HG02623 (cell line): ENCODE results near the gene EPHA4.

Source experiments
- ATAC-seq: cut with Tn5 transposase; IDR thresholded peaks from one replicate; pipeline ENCODE4 v1.9.1; 2021; ENCODE audit warnings: moderate library complexity; ENCODE audit not compliant: unreplicated experiment

The EPHA4 gene

DNA sequence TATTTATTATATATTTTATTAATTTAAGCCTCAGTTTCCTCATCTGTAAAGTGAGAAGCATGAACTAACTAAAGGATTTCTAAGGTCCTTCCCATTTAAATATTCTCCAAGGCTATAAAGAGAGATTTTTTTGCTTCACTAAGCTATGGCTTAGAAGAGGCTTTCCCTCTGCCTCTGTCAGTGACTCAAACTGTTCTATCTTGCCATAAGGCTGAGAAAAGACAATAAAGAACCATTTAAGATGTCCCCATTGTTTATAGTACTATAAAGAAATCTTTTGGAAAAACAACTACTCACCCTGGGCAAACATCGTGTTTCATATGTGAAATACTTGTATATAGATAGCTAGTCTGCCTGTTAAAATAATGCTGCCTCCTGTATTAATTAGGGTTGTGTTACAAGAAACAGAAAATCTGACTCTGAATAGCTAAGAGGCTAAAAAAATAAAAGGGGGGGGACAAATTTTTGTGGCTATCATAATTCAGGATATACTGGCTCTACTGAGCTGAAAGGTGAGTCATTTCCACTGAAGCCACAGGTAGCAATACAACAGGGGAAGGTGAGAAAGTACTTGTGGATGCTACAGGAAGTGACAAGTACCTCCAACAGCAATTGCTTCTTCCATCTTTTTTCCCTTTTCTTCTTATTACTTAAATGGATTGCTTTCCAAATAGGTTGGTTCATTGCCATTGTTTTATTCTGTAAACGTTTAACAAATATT lies 25.4 kb downstream of the EPHA4 start:
- no peak for ATAC-seq

DNA sequence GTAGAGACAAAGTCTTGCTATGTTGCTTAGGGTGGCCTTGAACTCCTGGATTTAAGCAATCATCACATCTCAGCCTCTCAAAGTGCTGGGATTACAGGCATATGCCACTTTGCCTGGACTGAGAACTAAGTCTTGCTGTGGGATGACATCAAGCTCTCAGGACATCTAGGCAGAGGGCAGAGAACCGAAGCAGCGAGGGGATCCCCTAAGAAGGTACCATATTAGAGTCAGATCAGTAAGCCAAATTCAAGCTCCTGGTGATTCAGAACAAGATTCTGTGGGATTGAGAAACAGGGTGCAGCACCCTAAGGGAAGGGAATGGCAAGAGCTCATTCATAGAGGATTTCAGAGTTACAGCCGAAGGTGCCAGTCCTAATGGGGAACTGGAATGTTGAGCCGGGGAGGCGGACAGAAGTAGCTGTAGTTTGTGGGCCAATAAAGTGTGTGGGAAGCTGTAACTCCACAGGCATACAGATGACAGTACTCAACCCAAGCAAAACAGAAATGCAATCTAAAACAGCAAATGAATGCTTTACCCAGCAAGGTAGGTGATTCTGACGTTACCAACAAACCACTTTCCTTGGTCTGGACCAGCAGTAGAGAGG lies 30.9 kb downstream of the EPHA4 start:
- ATAC-seq = no peak

DNA sequence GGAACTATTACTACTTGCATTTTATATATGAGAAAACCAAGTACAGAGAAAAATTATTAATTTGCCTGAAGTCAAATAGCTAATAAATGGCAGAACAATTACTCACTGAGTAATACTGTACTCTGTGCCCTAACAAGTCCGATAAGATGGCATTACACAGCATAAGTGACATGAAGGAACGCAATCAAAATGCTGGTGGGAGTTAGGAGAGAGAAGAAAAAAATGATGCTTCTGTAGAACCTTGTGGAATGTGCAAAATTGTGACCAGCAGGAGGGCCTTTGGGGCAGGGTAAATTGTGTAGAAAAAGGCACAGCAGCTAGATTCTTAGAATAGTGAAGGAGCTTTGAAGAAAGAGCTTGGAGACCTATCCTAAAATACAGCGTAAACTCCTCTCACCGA lies 32.9 kb downstream of the EPHA4 start:
- no peak for ATAC-seq

DNA sequence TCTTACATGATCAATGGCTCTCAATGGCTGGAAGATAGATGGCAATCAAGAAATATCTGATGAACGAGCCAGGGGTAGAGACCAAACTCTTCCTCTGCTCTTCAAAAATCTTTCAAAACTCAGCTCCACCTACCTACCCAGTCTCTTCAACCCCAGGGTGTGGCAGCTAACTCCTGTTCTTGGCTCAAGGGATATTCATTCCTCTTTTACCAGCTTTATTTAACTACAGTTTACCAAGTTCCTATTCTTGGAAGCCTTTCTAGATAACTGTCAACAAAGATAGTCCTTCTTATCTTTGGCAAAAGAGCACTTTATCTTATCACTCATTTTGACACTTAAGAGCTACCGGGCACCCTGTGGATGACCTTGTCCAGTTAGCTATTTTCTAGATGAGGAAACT lies 36.3 kb downstream of the EPHA4 start:
- no peak for ATAC-seq

DNA sequence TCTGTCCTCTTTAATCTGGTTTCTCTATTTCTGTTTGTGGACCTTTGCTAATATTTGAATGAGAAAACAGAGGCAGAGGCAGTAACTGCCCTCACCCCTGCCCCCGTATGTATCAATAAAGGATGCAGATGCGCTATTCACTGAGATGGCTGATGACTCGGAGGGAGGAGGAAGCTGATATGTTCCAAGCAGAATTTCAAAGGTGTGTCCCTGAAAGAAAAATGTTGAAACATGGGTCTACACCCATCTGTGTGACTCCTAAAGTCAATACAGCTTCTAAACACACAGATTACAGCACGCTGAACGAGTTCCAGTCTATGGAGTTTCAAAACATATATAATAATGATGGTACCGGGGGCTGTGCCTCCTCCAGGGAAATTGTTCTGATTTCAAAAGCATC lies 38.8 kb downstream of the EPHA4 start:
- no peak for ATAC-seq

DNA sequence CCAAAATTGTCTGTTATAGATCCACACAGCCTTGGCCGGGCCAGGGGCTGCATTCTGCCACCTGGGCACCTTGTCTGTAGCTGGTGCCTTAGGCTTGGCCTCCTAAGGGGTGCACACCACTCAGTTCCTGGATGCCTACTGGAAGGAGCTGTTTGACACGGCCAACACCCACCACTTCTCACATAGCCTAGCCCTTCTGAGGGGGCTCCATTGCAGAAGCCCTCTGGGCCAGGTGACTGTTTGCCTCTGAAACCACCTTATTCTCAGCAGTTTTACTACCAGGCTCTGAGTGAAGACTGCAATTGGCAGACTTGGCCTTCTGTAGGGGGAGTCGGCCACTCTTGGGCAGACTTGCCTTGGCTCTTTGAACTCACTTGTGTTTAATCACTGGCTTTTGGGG lies 39.5 kb downstream of the EPHA4 start:
- no peak for ATAC-seq

DNA sequence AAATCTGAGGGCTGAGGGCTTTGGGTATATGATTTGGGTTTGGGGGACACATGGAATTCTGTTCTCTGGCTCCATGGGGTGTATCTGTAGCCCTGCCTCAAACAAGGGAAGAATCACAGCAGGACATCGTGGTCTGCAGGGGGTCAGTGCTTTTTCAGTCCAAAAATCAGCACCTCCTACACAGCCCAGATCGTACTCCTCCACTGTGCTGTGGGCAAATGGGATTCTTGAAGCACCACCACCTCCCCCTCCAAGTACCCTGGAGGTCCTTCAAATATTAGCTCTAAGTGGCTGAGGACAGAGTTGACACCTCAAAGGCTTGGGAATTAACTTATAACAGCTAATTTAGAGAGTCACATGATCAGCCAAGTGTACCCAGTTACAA lies 41.5 kb downstream of the EPHA4 start:
- ATAC-seq = no peak

DNA sequence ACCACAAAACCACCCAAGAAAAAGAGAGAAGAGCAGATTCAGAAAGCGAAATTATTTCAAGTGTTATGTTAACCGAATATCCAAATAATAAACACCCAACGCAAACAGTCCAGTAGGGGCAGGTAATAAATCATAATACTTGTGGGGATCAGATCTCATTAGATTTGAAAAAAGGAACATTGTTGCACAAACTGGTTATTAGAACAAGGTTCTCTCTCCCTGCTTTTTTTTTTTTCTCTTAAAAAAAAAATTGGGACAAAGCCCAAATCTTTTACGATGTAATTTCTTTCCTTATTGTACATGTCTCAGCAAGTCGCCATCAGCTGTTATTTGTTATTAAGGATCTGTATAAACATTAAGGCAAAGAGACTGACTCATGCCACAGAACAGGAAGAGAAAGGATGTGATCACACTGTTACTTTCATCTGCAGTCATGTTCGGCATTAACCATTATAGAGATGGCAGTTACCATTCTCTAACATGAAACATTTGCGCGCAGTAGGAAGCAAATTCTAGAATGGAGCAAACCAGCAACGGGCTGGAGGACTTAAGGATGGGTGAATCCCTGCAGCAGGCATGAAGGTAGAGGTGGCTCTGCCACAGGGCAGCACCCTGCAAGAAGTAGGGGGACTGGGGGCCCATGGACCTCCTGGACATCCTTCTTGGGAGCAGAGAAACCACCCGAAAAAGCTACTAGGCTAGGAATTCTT lies 42.0 kb downstream of the EPHA4 start:
- no peak for ATAC-seq

DNA sequence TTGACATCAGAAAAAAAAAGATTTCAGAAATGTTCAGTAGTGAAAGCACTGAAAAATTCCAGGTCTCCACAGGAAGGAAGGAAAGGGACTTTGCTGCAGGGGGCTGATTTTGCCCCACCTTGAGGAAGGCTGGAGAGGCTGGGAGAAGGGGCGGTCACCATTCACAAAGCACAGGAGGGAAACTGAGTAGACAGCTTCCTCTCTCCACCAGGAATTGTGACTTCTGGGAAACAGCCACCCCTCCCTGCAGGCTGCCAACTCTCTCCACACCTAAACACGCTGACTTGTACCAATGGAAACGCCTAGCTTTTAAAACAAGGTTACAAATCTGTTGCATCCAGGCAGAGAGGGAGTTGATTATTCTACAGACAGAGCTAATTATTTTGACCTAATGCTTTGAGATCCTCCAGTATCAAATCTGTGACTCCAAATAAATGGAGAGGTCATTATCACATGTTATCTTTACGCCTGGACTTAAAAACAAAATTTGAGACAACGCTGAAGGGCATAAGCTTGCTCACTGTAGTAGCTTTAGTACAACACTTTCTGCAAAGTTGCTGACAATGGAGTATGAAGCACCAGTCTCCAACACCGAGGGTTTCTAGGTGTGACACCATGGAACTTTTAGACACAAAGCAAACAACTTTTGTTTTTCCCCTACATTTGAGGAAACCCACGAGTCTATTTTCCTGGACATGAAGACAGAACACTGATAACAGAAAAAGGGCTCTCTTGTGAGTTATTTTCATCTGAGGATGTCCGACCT lies 42.7 kb downstream of the EPHA4 start:
- no peak for ATAC-seq

DNA sequence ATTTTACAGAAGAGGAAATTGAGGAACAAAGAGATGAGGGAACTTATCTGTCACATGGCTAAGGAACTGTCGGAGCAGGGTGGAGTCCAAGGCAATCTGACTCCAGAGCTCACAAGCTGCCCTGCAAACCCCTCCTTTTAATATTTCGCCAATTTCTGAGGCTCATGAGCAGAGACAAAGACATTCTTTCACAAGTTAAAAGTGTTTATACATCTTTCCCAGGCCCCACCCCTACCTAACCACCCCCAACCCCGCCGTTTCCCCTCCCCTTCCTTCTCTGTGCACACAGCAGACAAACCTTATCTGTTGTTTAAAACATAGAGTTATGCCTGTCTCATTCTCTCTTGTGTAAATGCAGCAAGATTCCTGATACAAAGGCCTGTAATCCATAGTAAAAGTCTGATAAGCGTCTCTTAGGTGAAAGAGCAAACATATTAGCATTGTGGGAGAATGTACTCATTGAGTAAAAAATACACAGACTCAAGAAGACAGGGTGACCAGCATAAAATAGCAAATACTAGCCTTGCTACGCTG lies 44.3 kb downstream of the EPHA4 start:
- no peak for ATAC-seq

DNA sequence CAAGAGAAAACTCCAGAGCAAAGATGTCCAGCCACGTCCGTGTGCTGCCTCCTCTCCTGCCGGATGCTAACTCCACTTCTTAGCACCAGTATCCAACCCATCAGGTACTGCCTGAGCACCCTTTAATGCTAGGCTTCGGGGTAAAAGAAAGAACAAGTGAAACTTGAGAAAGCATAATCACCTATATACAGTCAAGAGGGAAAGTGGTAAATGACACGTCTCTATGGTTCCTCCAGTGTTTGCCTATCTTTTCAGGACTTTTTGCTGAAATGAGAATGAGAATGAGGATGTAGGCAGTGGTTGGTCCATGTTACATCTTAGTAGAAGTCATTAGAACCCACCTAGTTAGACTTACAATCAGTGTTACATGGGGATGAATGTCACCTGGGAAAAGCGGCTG lies 47.9 kb downstream of the EPHA4 start:
- no peak for ATAC-seq

DNA sequence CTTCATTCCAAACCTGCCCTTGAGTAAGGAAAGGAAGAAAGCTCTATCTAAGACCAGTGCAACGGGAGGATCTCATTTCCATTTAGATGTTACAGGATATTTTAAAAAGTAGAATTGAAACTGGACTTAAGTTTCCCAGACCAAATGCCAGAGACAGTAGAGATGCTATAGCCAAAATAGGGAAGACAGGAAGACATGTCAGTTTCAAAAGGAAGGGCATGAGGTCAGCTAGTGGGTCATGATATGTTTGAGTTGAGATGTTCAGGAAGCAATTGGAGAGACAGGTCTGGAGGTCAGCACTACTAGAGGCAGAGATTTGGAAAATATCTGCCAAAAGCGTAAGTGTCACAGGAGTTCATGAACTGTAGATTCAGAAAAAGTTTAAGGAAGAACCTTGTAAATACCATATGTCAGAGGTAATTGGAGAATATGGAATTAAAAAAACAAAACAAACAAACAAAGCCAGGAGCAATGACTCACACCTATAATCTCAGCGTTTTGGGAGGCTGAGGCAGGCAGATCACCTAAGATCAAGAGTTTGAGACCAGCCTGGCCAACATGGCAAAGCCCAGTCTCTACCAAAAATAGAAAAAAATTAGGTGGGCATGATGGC lies 50.8 kb downstream of the EPHA4 start:
- ATAC-seq = no peak

DNA sequence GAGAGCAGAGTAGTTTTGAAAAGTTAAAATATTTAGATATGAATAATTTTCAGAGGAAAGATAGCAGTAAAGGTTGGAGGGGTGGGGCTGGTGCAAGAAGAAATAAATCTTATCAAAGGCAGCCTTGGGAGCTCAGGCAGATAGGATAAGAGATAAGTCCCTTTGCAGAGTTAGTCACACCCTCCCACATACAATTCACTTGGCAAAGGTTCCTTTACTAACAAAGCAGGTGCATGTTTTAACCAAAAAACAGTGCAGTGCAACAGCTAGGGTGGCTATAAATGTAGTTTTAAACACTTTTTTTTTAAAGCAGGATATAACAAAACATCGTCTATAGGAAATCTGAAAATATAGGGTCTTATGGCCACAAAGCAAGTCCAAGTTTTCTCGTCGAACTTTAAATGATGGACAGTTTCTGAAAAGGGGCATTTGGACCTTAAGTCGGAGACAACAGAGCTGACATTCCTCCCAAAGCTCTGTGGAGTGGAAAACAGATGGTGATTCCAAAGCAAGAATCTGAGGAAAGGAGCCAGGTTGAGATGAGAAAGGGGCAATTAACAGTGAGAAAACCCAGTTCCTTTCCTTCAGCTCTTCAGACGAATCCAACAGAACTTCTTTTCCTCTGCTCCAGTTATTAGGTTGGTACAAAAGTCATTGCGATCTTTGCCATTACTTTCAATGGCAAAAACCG lies 53.0 kb downstream of the EPHA4 start:
- ATAC-seq = no peak

DNA sequence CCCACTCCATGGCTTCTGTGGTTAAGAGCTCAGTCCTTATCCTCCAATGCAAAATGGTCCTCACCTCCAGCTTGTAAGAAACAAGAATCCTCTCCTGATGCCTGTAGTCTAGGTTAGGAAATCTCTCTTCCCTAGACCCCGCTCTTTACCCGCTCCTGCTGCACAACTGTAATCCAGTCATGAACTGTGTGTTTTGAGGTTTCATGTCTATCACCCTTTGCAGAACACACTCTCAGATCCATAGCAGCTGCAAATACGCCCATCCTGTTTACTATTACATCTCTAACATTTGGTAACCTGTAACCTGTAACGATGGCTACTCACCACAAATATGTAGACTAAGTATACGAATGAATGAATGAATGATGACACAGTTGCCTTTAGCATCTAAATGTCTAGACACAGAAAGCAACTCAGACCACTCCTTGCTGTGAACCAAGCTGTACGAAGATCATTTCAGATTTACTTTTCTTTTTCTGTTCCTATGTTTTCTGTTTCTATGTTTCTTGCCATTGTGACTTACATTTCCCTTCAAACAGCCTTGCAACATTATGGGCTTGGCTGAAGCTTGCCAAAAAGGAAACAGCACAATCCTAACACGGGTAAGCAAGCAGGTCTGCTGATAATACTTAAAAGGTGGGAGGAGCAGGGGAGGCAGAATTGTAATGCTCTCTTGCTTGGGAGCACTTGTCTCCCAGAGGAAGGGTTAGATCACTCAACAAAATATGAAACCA lies 53.7 kb downstream of the EPHA4 start:
- ATAC-seq = no peak

DNA sequence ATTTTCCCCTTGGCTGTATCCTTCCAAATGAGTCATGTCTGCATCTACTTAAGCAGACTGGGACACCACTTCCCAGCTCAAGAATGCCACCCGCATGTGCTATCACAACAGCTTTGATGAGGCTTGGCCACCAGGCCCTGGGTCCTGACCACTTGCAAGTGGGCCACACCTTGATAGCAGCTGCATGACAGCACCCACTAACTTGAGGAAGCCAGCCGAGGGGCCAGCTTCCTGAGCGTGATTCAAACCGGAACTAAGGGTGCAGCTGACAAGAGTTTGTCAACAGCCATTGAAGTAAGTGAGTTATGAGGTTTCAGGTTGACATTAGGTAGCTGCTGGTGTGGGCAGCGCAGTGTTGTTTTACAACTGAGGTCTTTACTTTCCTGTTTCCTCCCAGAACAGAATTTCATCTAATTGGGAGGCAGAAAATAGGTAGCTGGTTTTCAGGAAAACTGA lies 54.4 kb downstream of the EPHA4 start:
- ATAC-seq = peak; percentile 97

DNA sequence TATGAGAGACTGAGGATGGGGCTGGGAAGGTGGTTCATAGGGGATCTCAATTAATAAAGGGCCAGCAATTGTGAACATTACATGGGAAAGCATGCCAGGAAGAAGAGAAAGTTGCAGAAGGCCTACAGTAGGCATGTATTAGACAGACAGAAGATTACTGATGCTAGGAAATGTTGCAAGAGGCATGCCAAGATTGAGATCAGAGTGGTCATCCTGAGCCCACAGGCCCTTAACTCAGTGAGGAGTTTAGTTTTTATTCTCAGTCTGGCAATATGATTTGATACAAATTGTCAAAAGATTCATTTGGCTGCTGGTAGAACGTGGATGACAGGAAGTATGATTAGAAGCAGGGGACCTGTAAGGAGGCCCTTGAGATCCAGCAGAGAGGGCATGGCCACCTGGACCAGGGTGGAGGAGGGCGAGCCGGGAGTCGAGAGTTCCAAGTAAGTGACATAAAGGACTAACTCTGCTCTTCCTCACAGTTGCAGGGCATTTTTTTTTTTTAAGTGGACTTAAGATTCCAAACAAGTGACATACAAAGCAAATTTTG lies 54.9 kb downstream of the EPHA4 start:
- no peak for ATAC-seq

DNA sequence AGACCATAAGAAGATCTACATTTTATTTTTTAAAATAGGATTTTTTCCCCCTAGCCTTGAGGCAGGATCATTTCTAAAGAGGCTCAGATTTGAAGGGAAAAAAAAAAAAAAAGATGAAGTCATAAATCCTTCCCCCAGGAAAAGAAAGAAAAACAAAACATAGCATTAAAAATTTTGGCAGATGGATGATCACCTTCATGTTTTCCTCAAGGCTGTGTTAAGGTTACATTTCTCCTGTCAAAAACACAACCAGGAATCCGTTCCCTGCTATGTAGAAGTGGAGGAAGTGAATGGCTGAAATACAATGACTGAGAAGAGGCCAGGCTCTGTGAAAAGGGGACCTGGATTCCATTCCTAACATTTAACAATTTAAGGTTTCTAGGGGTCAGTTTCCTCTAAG lies 56.2 kb downstream of the EPHA4 start:
- no peak for ATAC-seq

DNA sequence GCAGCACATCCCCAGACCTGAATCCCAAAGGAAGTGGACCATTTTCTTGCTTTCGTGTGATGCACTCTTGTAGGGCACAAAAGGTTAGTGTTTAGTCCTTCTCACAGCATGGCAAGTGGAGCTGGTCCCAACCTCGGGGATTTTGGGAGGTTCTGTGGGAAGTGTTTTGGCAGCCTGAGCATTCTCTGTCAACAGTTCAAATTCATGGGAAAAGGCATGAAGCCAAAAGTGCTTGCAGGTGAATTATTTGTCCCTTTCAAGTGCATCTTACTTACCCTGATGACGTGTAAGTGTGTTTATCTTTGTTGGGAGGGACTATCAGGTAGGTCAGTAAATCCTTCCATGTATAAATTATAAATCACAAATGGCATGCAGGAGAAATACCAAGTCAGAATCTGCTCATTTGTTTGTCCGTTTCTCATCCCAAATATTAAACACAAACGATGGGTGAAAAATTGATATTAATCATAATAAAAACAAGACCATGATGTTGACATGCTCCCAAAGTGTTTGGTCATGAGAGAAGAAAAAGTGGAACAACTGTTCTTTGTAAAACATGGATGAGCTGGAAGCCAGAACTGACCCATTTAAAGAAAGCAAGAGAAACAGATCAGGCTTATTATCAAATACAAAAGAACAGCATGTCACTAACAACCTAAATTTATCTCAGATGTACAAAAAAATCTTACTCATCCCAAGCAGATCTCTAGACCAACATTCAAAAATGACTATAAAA lies 57.6 kb downstream of the EPHA4 start:
- ATAC-seq = no peak

DNA sequence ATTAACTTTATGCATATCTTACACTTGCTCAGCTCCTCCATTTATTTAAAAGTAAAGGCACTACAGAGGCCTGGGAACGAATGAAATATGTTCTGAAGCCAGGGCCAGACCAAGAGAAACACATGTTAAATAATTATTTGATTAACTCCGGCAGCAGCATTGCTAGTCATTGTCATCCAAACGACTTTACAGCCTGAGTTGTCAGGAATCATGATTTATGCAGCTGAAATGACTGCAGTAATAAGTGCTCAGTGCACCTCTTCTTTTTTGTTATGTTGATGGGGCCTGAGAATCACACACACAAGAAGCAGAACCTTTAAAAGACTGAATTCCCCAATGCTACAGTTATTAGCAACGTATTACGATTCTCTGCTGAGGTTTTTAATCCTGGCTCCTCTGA lies 58.9 kb downstream of the EPHA4 start:
- no peak for ATAC-seq
